ENCODE measurements around the gene TENM4. TPM values are rescaled to one million over a fixed set of nuclear protein-coding genes. Genes with fewer than 3 reads are reported as not detected.

The TENM4 gene
- total RNA-seq, 1 donor from 2014 or later = 50.7 TPM

- H3K4me1 Mint-ChIP-seq (ENCODE audit: low read depth, unreplicated experiment) = peaks cover 40% of the 10 kb centered on the region
- H3K27me3 Mint-ChIP-seq (ENCODE audit: unreplicated experiment) = peaks cover 5% of the 10 kb centered on the region
- H3K36me3 Mint-ChIP-seq (ENCODE audit: unreplicated experiment) = no peaks in the 10 kb centered on the region
- peaks cover 5% of the 10 kb centered on the region for H3K9me3 Mint-ChIP-seq (ENCODE audit: unreplicated experiment)
- no peak overlapping the region for H3K27ac Mint-ChIP-seq (ENCODE audit: unreplicated experiment)
- no peak for TF ChIP-seq CTCF (IDR thresholded peaks at IDR 0.05; ENCODE audit: partially characterized antibody, unreplicated experiment)
- no peak for DNase-seq
- H3K4me3 Mint-ChIP-seq (ENCODE audit: unreplicated experiment) = no peak overlapping the region
Observed at GRCh38 chr11:79255965-79256364, 184.9 kb downstream of the TENM4 start.

- H3K4me3 Mint-ChIP-seq (ENCODE audit: unreplicated experiment) = peak overlapping the region; percentile 67
- peaks cover 35% of the 10 kb centered on the region for H3K4me1 Mint-ChIP-seq (ENCODE audit: low read depth, unreplicated experiment)
- peaks cover 5% of the 10 kb centered on the region for H3K27me3 Mint-ChIP-seq (ENCODE audit: unreplicated experiment)
- no peak for TF ChIP-seq CTCF (IDR thresholded peaks at IDR 0.05; ENCODE audit: partially characterized antibody, unreplicated experiment)
- peak; percentile 46 for DNase-seq
- H3K9me3 Mint-ChIP-seq (ENCODE audit: unreplicated experiment) = peaks cover 5% of the 10 kb centered on the region
- H3K27ac Mint-ChIP-seq (ENCODE audit: unreplicated experiment) = peak overlapping the region; percentile 91
- no peaks in the 10 kb centered on the region for H3K36me3 Mint-ChIP-seq (ENCODE audit: unreplicated experiment)
Observed at GRCh38 chr11:79253280-79253679, 187.6 kb downstream of the TENM4 start.

- H3K4me3 Mint-ChIP-seq (ENCODE audit: unreplicated experiment) = no peak overlapping the region
- peaks cover 5% of the 10 kb centered on the region for H3K9me3 Mint-ChIP-seq (ENCODE audit: unreplicated experiment)
- H3K27me3 Mint-ChIP-seq (ENCODE audit: unreplicated experiment) = peaks cover 5% of the 10 kb centered on the region
- H3K27ac Mint-ChIP-seq (ENCODE audit: unreplicated experiment) = no peak overlapping the region
- TF ChIP-seq CTCF (IDR thresholded peaks at IDR 0.05; ENCODE audit: partially characterized antibody, unreplicated experiment) = no peak
- H3K36me3 Mint-ChIP-seq (ENCODE audit: unreplicated experiment) = no peaks in the 10 kb centered on the region
- no peak for DNase-seq
- H3K4me1 Mint-ChIP-seq (ENCODE audit: low read depth, unreplicated experiment) = peaks cover 26% of the 10 kb centered on the region
Observed at GRCh38 chr11:79249295-79249993, 191.4 kb downstream of the TENM4 start.

GRCh38 chr11:79244798-79245197 lies 196.0 kb downstream of the TENM4 start:
- DNase-seq = no peak
- Mint-ChIP-seq H3K36me3 (ENCODE audit: unreplicated experiment) (no peaks in the 10 kb centered on the region), H3K27me3 (ENCODE audit: unreplicated experiment) (peaks cover 4% of the 10 kb centered on the region), H3K4me3 (ENCODE audit: unreplicated experiment) (no peak overlapping the region), H3K4me1 (ENCODE audit: low read depth, unreplicated experiment) (peaks cover 25% of the 10 kb centered on the region), H3K9me3 (ENCODE audit: unreplicated experiment) (no peaks in the 10 kb centered on the region), H3K27ac (ENCODE audit: unreplicated experiment) (no peak overlapping the region)
- no peak for TF ChIP-seq CTCF (IDR thresholded peaks at IDR 0.05; ENCODE audit: partially characterized antibody, unreplicated experiment)

GRCh38 chr11:79244241-79244772 lies 196.5 kb downstream of the TENM4 start:
- peaks cover 25% of the 10 kb centered on the region for H3K4me1 Mint-ChIP-seq (ENCODE audit: low read depth, unreplicated experiment)
- no peaks in the 10 kb centered on the region for H3K9me3 Mint-ChIP-seq (ENCODE audit: unreplicated experiment)
- H3K4me3 Mint-ChIP-seq (ENCODE audit: unreplicated experiment) = no peak overlapping the region
- no peak overlapping the region for H3K27ac Mint-ChIP-seq (ENCODE audit: unreplicated experiment)
- no peak for TF ChIP-seq CTCF (IDR thresholded peaks at IDR 0.05; ENCODE audit: partially characterized antibody, unreplicated experiment)
- DNase-seq = no peak
- H3K27me3 Mint-ChIP-seq (ENCODE audit: unreplicated experiment) = peaks cover 5% of the 10 kb centered on the region
- H3K36me3 Mint-ChIP-seq (ENCODE audit: unreplicated experiment) = no peaks in the 10 kb centered on the region
